GM12878 (cell line): Measurements from ENCODE around the gene IREB2. TPM values are rescaled to one million over a fixed set of nuclear protein-coding genes. Genes with fewer than 3 reads are reported as not detected.
"Not testable (repeated sequence)": the region's sequence is repeated elsewhere in the genome, so short reads cannot be mapped to it uniquely, and the experiment has no call there.

Experiments used
- ATAC-seq: fragments of 200-7000 bp; cut with Tn5 transposase; 3 replicates; pipeline ENCODE4 v1.9.1; 2020; ENCODE audit warnings: mild to moderate bottlenecking, moderate library complexity
- BruUV-seq: library from RNA; stranded (reverse); fragments of 400-500 nt; replicated peaks from 2 replicates; lab custom pipeline; 2021; lab: Mats Ljungman, UMichigan
- CTCF ChIA-PET: fragments of 300-600 bp; sonication (Branson Sonifier 250); formaldehyde crosslinking; extraction: SDS; loops from one replicate; lab custom pipeline; 2021; ENCODE audit warnings: inconsistent platforms; lab: Yijun Ruan, JAX
- POLR2A ChIA-PET: fragments of 350-600 bp; formaldehyde crosslinking; extraction: SDS; loops from one replicate; lab custom pipeline; 2021; ENCODE audit warnings: inconsistent platforms; lab: Charles Lee
- RAD21 ChIA-PET: fragments of 300-600 bp; sonication (Branson Sonifier 250); formaldehyde crosslinking; loops from one replicate; lab custom pipeline; 2023; ENCODE audit warnings: antibody characterized with exemption; ENCODE audit not compliant: unreplicated experiment; lab: Charles Lee
- SMC1A ChIA-PET: fragments of 300-600 bp; sonication (Branson Sonifier 250); formaldehyde crosslinking; loops from one replicate; lab custom pipeline; 2023; ENCODE audit not compliant: unreplicated experiment, uncharacterized antibody; lab: Charles Lee
- DNase-seq: peaks from one replicate; pipeline ENCODE4 v3.0.0-alpha.2; 2011; ENCODE audit warnings: low read depth, low spot score
- FAIRE-seq: peaks from 3 replicates; lab custom pipeline; 2011; peaks lifted over from hg19 to GRCh38; lab: Jason Lieb, UNC
- H2AFZ ChIP-seq: 2 replicates; pipeline ENCODE4 v1.6.0; 2011; ENCODE audit warnings: low read depth, low read length, control low read depth; ENCODE audit not compliant: control insufficient read depth
- H3K27ac ChIP-seq: 2 replicates; pipeline ENCODE4 v1.5.1; 2011; ENCODE audit warnings: control low read depth; ENCODE audit not compliant: control insufficient read depth, insufficient read depth
- H3K27me3 ChIP-seq, 2 experiments: replicated peaks in 1 of 2; 2 replicates each; pipeline versions ENCODE4 v1.6.0 to v1.6.1; 2011; ENCODE audit warnings: low read length in 1 of 2; ENCODE audit not compliant: control insufficient read depth in 2 of 2, insufficient read depth in 2 of 2
- H3K36me3 ChIP-seq, 2 experiments: 2 replicates each; pipeline ENCODE4 v1.5.1; 2011; ENCODE audit warnings: low read length in 1 of 2; ENCODE audit not compliant: control insufficient read depth in 2 of 2, insufficient read depth in 2 of 2
- H3K4me1 ChIP-seq: 2 replicates; pipeline ENCODE4 v1.6.1; 2011; ENCODE audit warnings: mild to moderate bottlenecking, low read length, moderate library complexity, mixed read lengths; ENCODE audit not compliant: control insufficient read depth, insufficient read depth
- H3K4me2 ChIP-seq: 2 replicates; pipeline ENCODE4 v1.6.0; 2011; ENCODE audit warnings: control low read depth; ENCODE audit not compliant: control insufficient read depth, insufficient read depth
- H3K4me3 ChIP-seq: fragments of 200-600 bp; sonication (generic); 2 replicates; pipeline ENCODE4 v1.5.1; 2016
- H3K79me2 ChIP-seq: 2 replicates; pipeline ENCODE4 v1.6.0; 2011; ENCODE audit warnings: low read length; ENCODE audit not compliant: control insufficient read depth, insufficient read depth
- H3K9ac ChIP-seq: 2 replicates; pipeline ENCODE4 v1.8.0; 2011; ENCODE audit warnings: low read length, control low read depth, mixed read lengths; ENCODE audit not compliant: control insufficient read depth, insufficient read depth
- H3K9me3 ChIP-seq: replicated peaks from 3 replicates; pipeline ENCODE4 v1.5.1; 2011; ENCODE audit warnings: mild to moderate bottlenecking, low read length; ENCODE audit not compliant: control insufficient read depth, insufficient read depth
- H4K20me1 ChIP-seq: 2 replicates; pipeline ENCODE4 v1.6.0; 2011; ENCODE audit not compliant: control insufficient read depth, insufficient read depth
- CREB1 ChIP-seq: IDR thresholded peaks from 2 replicates; pipeline ENCODE4 v1.6.1; 2012; ENCODE audit warnings: low read depth, mild to moderate bottlenecking, inconsistent platforms
- FOXK2 ChIP-seq: fragments of 450-650 bp; IDR thresholded peaks from 2 replicates; pipeline ENCODE4 v1.6.1; 2017; ENCODE audit warnings: mild to moderate bottlenecking, moderate library complexity
- SMAD1 ChIP-seq: fragments of 450-650 bp; IDR thresholded peaks from 2 replicates; pipeline ENCODE4 v1.6.1; 2018; ENCODE audit warnings: mild to moderate bottlenecking, low read depth; ENCODE audit not compliant: partially characterized antibody
- ZBED1 ChIP-seq: IDR thresholded peaks from 2 replicates; pipeline ENCODE4 v1.6.1; 2016; ENCODE audit warnings: borderline replicate concordance
- WGBS: methylation state at CpG from one replicate; pipeline ENCODE4 v1.1.6; 2016; ENCODE audit warnings: low lambda C conversion rate; ENCODE audit not compliant: insufficient replicate concordance, insufficient coverage; ENCODE audit errors: missing lambda C conversion rate; 5-methylcytosine and 5-hydroxymethylcytosine counted together
- in situ Hi-C: fragments of 300-500 bp; cut with MboI; formaldehyde crosslinking; loops from 9 replicates; pipeline ENCODE4 v1.14.3; 2018; ENCODE audit warnings: mixed read lengths
- intact Hi-C: fragments of 100-400 bp; cut with micrococcal nuclease; formaldehyde crosslinking; loops from one replicate; pipeline ENCODE4 v1.14.2; 2022; ENCODE audit not compliant: unreplicated experiment
- polyA plus RNA-seq, 11 experiments: library from polyadenylated mRNA; depleted of rRNA in 4 of 11; unstranded in 6 of 11; stranded (reverse) in 5 of 11; fragments of >200 nt; fragmentation: Nextera tagmentation in 4 of 11; fragmentation: Illumina TruSeq in 1 of 11; extraction: Ambion mirVana in 4 of 11; extraction: Trizol in 1 of 11; gene quantifications; 1 replicate in 1 of 11; 2 replicates in 10 of 11; pipeline versions ENCODE4 v1.2.1 to v1.2.3, GENCODE V29; 2011 to 2016; ENCODE audit warnings: inconsistent platforms in 2 of 11, missing spikeins in 2 of 11, low read depth in 1 of 11
- total RNA-seq, 4 experiments: library from RNA; depleted of rRNA in 3 of 4; stranded (reverse); fragments of >200 nt in 3 of 4; fragmentation: Illumina TruSeq in 1 of 4; extraction: Trizol in 1 of 4; gene quantifications; 2 replicates each; pipeline versions ENCODE4 v1.2.1 to v1.2.3, GENCODE V29; 2013 to 2021
- TF ChIP-seq, protein P1 (sequence below): IDR thresholded peaks from 2 replicates; pipeline ENCODE4 v1.6.1; 2011; ENCODE audit warnings: borderline replicate concordance, low read depth, mild to moderate bottlenecking, moderate library complexity, low read length; ENCODE audit not compliant: insufficient read depth, poor library complexity, severe bottlenecking

Gene IREB2
- total and polyA plus RNA-seq, 10 of the 15 experiments (the other 5 are each of a cell fraction or from before 2014, with no cell fraction given), result 13.0 to 52.4 (median 24.4) TPM

DNA sequence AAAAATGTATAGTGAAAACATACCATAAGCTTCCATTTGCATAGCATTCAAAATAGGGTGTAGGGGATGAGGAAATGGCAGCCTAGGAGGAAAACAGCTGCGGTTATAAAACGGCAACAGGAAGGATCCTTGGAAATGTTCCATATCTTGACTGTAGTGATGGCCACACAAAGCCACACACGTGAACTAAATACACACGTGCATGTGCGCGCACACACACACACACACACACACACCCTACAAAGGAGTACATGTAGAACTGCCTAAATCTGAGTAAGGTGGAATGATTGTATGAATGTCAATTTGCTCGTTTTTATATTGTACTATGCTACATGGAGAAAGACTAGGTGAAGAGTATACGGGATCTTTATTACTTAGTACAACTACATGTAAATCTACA, 3.9 kb upstream of the IREB2 start:
- TF ChIP-seq ZBED1, result no peak
- TF ChIP-seq, protein P1, sequence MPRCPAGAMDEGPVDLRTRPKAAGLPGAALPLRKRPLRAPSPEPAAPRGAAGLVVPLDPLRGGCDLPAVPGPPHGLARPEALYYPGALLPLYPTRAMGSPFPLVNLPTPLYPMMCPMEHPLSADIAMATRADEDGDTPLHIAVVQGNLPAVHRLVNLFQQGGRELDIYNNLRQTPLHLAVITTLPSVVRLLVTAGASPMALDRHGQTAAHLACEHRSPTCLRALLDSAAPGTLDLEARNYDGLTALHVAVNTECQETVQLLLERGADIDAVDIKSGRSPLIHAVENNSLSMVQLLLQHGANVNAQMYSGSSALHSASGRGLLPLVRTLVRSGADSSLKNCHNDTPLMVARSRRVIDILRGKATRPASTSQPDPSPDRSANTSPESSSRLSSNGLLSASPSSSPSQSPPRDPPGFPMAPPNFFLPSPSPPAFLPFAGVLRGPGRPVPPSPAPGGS, result peak; percentile 43
- no peak for TF ChIP-seq SMAD1
- TF ChIP-seq FOXK2, result no peak
- TF ChIP-seq CREB1, result no peak
- WGBS, result 71% methylated on average over 8 of the region's 8 CpGs
- H2AFZ ChIP-seq, result no peak overlapping the region
- H3K9me3 ChIP-seq, result no peaks in the 10 kb centered on the region
- H3K79me2 ChIP-seq, result peaks cover 12% of the 10 kb centered on the region
- FAIRE-seq, result no peak
- no peak overlapping the region for H3K27ac ChIP-seq
- no peak overlapping the region for H3K4me2 ChIP-seq
- H3K4me1 ChIP-seq, result no peaks in the 10 kb centered on the region
- no peak overlapping the region for H3K4me3 ChIP-seq
- ChIA-PET RAD21 (no interaction called here), SMC1A (no interaction called here), POLR2A (interaction anchor here (0.6 kb wide), 1 partner anchor 131 kb away, joined by 7 read pairs; no protein-coding TSS in a partner anchor), CTCF (interaction anchor here (0.6 kb wide), 1 partner anchor 19 kb away, joined by 3 read pairs; no protein-coding TSS in a partner anchor)
- no peaks in the 10 kb centered on the region; a peak in 1 of 4 replicates for H3K27me3 ChIP-seq
- DNase-seq, result no peak
- no peak overlapping the region for H3K9ac ChIP-seq
- in situ Hi-C loops (loop anchor here (5.0 kb wide), 1 partner anchor 127 kb away; no protein-coding TSS in a partner anchor), intact Hi-C loops (no loop called here)
- H4K20me1 ChIP-seq, result no peaks in the 10 kb centered on the region
- H3K36me3 ChIP-seq, result no peaks in the 10 kb centered on the region
- BruUV-seq, result no TSS peak
- no peak for ATAC-seq

DNA sequence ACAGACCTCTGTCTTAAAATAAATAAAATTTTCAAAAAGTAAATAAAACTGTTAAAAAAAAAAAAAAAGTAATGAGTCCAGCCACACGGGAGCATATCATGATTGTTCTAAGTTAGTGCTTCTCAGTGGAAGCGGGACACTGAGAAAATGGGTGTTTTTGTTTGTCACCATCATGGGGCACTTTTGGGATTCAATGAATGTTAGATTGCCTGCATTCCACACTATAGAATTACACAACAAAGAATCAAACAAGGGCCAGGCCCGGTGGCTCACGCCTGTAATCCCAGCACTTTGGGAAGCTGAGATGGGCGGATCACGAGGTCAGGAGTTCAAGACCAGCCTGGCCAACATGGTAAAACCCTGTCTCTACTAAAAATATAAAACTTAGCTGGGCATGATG, 3.3 kb upstream of the IREB2 start:
- peaks cover 17% of the 10 kb centered on the region for H3K79me2 ChIP-seq
- H2AFZ ChIP-seq, H4K20me1 ChIP-seq, POLR2A ChIA-PET, H3K4me2 ChIP-seq, H3K9ac ChIP-seq, H3K9me3 ChIP-seq, H3K36me3 ChIP-seq, RAD21 ChIA-PET, intact Hi-C loops, FAIRE-seq, SMC1A ChIA-PET, H3K27me3 ChIP-seq, DNase-seq, H3K4me1 ChIP-seq, ATAC-seq, CTCF ChIA-PET, BruUV-seq, H3K4me3 ChIP-seq, H3K27ac ChIP-seq: not testable (repeated sequence)
- 60% methylated on average over 6 of the region's 6 CpGs for WGBS
- in situ Hi-C loops, result loop anchor here (5.0 kb wide), 1 partner anchor 127 kb away; no protein-coding TSS in a partner anchor
